NCI-H82 treated with DMSO at 0.1 percent for 48 hours (cell line): ENCODE data around the gene PDAP1.
A peak's percentile ranks its signal among the peaks of the same experiment; 100 is the strongest.
"Not testable (repeated sequence)": the region's sequence is repeated elsewhere in the genome, so short reads cannot be mapped to it uniquely, and the experiment has no call there.

Experiments
- DNase-seq: peaks from one replicate; lab custom pipeline; 2025; ENCODE audit not compliant: unreplicated experiment; lab: John Stamatoyannopoulos, UW

PDAP1 gene

GRCh38 chr7:99408379-99409191 is at the start of gene PDAP1, which contains the start of gene BUD31:
Gene PDAP1, minus strand, starts transcription at chr7:99408597. Its CDS starts 49 bp downstream, at chr7:99408548.
Gene BUD31, plus strand, starts transcription at chr7:99408969. Its CDS starts 2,124 bp downstream, at chr7:99411093.
- peak; percentile 90 for DNase-seq

GRCh38 chr7:99457650-99458493 is 49.5 kb upstream of the PDAP1 start:
- DNase-seq, result no peak

GRCh38 chr7:99457050-99457649 is 48.8 kb upstream of the PDAP1 start:
- no peak for DNase-seq

- DNase-seq, result no peak
These were observed 47.9 kb upstream of the PDAP1 start for GRCh38 chr7:99456288-99456687.

- no peak for DNase-seq
These were observed 47.5 kb upstream of the PDAP1 start for GRCh38 chr7:99455874-99456273.

GRCh38 chr7:99453105-99453504 is 44.7 kb upstream of the PDAP1 start:
- DNase-seq, result no peak

GRCh38 chr7:99452541-99452940 is 44.1 kb upstream of the PDAP1 start:
- DNase-seq, result no peak

- no peak for DNase-seq
These were observed 43.5 kb upstream of the PDAP1 start for GRCh38 chr7:99451936-99452335.

- no peak for DNase-seq
These were observed 40.9 kb upstream of the PDAP1 start for GRCh38 chr7:99449326-99449725.

- DNase-seq, result no peak
These were observed 40.5 kb upstream of the PDAP1 start for GRCh38 chr7:99448855-99449254.

GRCh38 chr7:99447943-99448342 is 39.5 kb upstream of the PDAP1 start:
- no peak for DNase-seq

- DNase-seq, result no peak
These were observed 37.7 kb upstream of the PDAP1 start for GRCh38 chr7:99446096-99446495.

GRCh38 chr7:99440195-99440594 is 31.8 kb upstream of the PDAP1 start:
- no peak for DNase-seq

GRCh38 chr7:99438573-99439480 is 30.4 kb upstream of the PDAP1 start, which contains the start of the genes CPSF4 and PTCD1:
Gene CPSF4, plus strand, starts transcription at chr7:99438943. Its CDS starts 140 bp downstream, at chr7:99439083.
Gene PTCD1, minus strand, starts transcription at chr7:99438798. Its CDS starts 3,556 bp downstream, at chr7:99435242.
- peak; percentile 82 for DNase-seq

- no peak for DNase-seq
These were observed 29.7 kb upstream of the PDAP1 start for GRCh38 chr7:99437946-99438572.

- DNase-seq, result no peak
These were observed 24.8 kb upstream of the PDAP1 start for GRCh38 chr7:99433158-99433557.

GRCh38 chr7:99431756-99432540 is 23.6 kb upstream of the PDAP1 start:
- not testable (repeated sequence) for DNase-seq

GRCh38 chr7:99429756-99430155 is 21.4 kb upstream of the PDAP1 start:
- DNase-seq, result no peak

GRCh38 chr7:99428972-99429566 is 20.7 kb upstream of the PDAP1 start:
- no peak for DNase-seq
